Activated CD8-positive, alpha-beta memory T cell treated with anti-CD3 and anti-CD28 coated beads, Interleukin-2, amount 50 U/mL, for 4 hours (primary cell): ENCODE results near the gene ASGR1.
A peak's percentile ranks its signal among the peaks of the same experiment; 100 is the strongest.
"Not testable (repeated sequence)": the region's sequence is repeated elsewhere in the genome, so short reads cannot be mapped to it uniquely, and the experiment has no call there.

ENCODE experiments used
- DNase-seq: peaks from one replicate; pipeline ENCODE4 v3.0.0-alpha.2; 2020

ASGR1 gene

GRCh38 chr17:7184647-7185046 is 5.5 kb upstream of the ASGR1 start:
- DNase-seq = no peak

- no peak for DNase-seq
Measured at GRCh38 chr17:7184091-7184488, 4.9 kb upstream of the ASGR1 start.

GRCh38 chr17:7183433-7184090 is 4.4 kb upstream of the ASGR1 start:
- no peak for DNase-seq

GRCh38 chr17:7182101-7182500 is 2.9 kb upstream of the ASGR1 start:
- not testable (repeated sequence) for DNase-seq

- no peak for DNase-seq
Measured at GRCh38 chr17:7178973-7179316, 225 bp downstream of the ASGR1 start.

DNA sequence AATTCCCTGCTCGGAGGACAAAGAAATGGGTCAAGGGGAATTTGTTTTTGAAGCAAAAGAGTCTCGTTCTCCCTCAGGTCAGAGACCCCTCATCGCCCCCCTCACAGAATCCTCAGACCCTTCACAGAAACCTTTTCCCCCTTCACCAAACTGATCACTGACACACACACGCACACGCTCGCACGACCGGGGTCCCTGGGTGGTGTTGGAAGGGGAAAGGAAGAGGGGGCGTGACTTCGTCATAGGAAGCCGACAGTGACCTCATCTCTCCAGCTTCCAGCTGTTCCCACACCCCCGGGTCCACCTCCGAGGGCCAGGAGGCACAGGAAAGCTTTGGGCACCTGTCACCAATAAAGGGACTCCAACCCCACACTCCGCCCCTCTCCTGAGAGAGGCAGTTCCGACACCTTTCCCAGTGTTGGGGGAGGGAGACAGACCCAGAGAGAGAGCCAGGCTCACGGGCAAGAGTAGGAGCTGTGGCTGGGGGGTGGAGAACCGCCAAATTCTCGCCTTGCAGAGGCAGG is 1.2 kb downstream of the ASGR1 start:
- no peak for DNase-seq

DNA sequence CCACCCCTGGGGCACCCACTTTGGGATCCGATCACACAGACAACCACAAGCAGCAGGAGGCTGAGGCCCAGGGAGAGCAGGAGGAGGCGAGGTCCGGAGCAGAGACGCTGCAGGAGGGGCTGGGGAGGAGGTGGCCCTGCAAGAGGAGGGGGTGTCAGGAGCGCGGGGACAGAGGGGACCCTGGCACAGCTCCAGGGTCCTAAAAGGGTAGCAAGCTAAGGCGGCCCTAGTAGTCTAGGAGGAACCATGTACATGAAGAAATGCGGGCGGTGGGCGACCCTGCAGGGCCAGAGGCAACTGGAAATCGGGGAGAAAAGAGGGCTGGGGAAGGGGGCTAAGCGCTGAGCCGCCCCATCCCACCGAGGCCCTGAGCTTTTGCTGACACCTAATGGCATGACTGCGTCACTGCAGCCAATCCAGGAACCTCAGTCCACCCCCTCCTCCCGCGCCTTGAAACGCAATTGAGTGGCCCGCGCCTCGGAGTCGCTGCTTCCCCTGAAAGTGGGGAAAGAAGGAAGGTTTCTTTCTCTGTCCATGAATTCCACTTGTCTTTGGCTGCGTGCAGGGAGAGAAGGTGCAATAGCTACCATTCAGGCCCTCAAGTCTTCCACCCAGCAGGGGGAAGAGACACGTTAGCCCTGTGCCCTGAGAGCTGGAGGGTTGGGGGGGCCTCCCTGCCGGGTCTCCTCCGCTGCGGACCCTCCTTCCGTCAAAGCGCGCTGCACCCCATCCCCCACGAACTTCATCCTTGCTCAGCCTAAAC is 1.8 kb downstream of the ASGR1 start:
- peak; percentile 65 for DNase-seq

GRCh38 chr17:7176841-7177190 is 2.4 kb downstream of the ASGR1 start:
- DNase-seq = no peak

DNA sequence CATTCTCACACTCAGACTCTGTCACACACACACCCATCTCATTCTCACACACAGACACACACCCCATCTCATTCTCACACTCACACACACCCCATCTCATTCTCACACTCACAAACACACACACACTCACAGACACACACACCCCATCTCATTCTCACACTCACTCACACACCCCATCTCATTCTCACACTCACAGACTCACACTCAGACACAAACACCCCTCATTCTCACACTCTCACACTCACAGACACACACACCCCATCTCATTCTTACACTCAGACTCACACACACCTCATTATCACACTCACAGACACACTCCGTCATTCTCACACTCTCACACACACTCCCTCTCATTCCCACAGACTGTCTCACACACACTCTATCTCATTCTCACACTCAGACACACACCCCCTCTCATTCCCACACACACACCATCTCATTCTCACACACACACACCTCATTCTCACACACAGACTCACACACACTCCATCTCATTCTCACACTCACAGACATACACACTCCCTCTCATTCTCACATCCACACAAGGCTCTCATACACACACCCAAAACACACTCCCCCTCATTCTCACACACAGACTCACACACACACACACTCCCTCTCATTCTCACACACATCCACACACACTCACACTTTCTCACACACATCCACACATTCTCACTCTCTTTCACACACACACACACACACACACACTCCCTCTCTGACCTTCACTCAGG is 2.9 kb downstream of the ASGR1 start:
- DNase-seq = no peak

DNA sequence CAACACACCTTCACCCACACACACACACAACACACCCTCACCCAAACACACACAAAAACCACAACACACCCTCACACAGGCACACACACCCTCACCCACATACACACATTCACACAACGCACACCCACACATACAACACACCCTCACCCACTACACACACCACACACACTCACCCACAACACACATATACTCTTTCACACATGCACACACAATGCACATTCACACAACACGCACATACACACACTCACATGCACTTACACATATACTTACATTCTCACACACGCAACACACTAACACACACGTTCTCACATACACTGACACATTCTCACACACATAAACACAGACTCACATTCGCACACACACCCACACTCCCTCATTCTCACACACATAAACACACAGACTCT is 3.8 kb downstream of the ASGR1 start:
- no peak for DNase-seq

DNA sequence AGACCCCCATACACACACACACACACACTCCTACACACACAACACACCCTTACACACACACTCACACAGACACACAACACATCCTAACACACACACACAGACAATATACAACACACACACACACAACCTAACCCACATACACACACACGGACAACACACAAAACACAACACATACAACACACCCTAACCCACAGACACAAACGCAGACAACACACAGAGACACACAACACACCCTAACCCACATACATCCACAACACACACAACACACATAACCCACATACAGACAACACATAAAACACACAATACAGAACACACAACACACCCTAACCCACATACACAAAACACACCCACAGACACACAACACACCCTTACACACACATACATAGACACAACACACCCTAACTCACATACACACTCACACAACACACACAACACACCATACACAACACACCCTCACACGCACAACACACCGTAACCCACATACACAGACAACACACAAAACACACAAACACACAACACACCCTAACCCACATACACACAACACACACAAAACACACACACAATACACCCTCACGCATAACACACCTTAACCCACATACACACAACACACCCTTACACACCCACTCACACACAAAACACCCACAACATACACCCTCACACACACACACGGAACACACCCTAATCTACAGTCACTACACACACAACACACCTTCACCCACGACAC is 4.4 kb downstream of the ASGR1 start:
- no peak for DNase-seq

- DNase-seq = no peak
Measured at GRCh38 chr17:7173687-7174602, 5.2 kb downstream of the ASGR1 start.

DNA sequence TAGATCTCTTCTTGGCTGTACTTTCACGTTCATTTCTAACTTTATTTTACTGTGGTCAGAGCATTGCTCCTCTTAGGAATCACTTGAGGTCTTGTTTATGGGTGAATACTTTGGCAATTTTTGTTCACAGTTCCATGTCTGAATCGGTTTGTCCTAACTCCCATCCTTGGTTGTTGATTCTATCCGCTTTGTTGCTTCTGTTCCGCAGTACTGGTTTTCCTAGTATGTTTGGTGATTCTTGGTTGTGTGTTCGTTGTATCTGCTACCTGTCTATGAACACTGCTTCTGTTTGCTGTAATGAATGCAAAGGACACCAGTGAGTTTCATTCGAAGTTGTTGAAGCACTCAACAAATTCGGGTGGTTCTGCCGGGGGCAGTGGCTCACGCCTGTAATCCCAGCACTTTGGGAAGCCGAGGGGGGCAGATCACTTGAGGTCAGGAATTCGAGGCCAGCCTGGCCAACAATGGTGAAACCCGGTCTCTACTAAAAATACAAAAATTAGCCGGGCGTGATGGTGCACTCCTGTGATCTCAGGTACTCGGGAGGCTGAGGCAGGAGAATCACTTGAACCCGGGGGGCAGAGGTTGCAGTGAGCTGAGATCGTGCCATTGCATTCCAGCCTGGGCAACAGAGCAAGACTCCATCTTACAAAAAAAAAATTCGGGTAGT is 6.5 kb downstream of the ASGR1 start:
- not testable (repeated sequence) for DNase-seq

DNA sequence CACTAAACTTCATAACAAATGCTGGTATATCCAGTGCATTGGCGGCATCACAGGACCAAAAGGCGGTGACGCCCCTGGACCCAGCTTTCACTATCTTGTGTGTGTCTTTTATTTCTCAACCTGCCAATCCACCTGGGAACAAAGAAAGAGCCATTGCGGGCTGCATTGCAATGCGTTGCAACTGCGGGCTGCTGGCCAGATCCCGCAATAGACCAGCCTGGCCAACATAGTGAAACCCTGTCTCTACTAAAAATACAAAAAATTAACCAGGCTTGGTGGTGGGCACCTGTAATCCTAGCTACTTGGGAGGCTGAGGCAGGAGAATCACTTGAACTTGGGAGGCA is 9.6 kb downstream of the ASGR1 start:
- not testable (repeated sequence) for DNase-seq

- DNase-seq = not testable (repeated sequence)
Measured at GRCh38 chr17:7168841-7169564, 10.2 kb downstream of the ASGR1 start.

- DNase-seq = no peak
Measured at GRCh38 chr17:7167832-7168231, 11.3 kb downstream of the ASGR1 start.

GRCh38 chr17:7166873-7167272 is 12.3 kb downstream of the ASGR1 start:
- DNase-seq = no peak

DNA sequence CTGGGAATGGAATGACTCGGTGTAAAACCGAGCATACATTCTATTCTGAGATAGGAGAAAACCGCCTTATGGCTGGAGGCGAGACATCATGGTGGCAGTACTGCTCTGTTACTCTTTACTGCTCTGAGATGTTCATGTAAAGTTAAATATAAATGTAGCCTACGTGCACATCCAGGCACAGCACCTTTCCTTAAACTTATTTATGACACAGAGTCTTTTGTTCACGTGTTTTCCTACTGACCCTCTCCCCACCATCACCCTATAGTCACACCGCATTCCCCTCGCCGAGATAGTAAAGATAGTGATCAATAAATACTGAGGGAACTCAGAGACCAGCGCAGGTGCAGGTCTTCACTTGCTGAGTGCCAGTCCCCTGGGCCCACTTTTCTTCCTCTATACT is 19.6 kb downstream of the ASGR1 start:
- DNase-seq = not testable (repeated sequence)

- DNase-seq = not testable (repeated sequence)
Measured at GRCh38 chr17:7158424-7158823, 20.7 kb downstream of the ASGR1 start.

- no peak for DNase-seq
Measured at GRCh38 chr17:7156342-7156940, 22.7 kb downstream of the ASGR1 start.
